Upper lobe of right lung (tissue), 1 donor: ENCODE data around the gene ALK. TPM values are rescaled to one million over a fixed set of nuclear protein-coding genes. Genes with fewer than 3 reads are reported as not detected.

Experiments used
- ATAC-seq: fragments of 200-7000 bp; cut with Tn5 transposase; one replicate; pipeline ENCODE4 v1.9.1; 2020; ENCODE audit warnings: mild to moderate bottlenecking, moderate library complexity
- DNase-seq: peaks from one replicate; pipeline ENCODE4 v3.0.0-alpha.2; 2020
- H3K27ac ChIP-seq: fragments of 200-600 bp; one replicate; pipeline ENCODE4 v1.8.0; 2022
- H3K27me3 ChIP-seq: fragments of 200-600 bp; one replicate; pipeline ENCODE4 v1.8.0; 2022; ENCODE audit warnings: mild to moderate bottlenecking
- H3K36me3 ChIP-seq: fragments of 200-600 bp; one replicate; pipeline ENCODE4 v1.8.0; 2022
- H3K4me1 ChIP-seq: fragments of 200-600 bp; one replicate; pipeline ENCODE4 v1.8.0; 2022
- H3K4me3 ChIP-seq: fragments of 200-600 bp; one replicate; pipeline ENCODE4 v1.8.0; 2022; ENCODE audit warnings: mild to moderate bottlenecking
- H3K9me3 ChIP-seq: fragments of 200-600 bp; one replicate; pipeline ENCODE4 v1.8.0; 2022
- CTCF ChIP-seq: fragments of 200-600 bp; IDR thresholded peaks from one replicate; pipeline ENCODE4 v1.8.0; 2022; ENCODE audit warnings: antibody characterized with exemption
- intact Hi-C: fragments of 100-400 bp; cut with DNase I; formaldehyde crosslinking; loops from one replicate; pipeline ENCODE4 v1.11.0; 2022
- total RNA-seq: library from RNA; stranded (reverse); fragmentation: NEBNext Ultra II Directional; extraction: Animal tissue kit (Norgen Biotek cat#: 25700); gene quantifications from one replicate; pipeline ENCODE4 v1.2.1, GENCODE V29; 2021
- donor health status: DM: no; HTN: yes; CAD: no; lungs with severe emphysema.

Gene ALK
- total RNA-seq, 1 donor from 2014 or later, result not detected

DNA sequence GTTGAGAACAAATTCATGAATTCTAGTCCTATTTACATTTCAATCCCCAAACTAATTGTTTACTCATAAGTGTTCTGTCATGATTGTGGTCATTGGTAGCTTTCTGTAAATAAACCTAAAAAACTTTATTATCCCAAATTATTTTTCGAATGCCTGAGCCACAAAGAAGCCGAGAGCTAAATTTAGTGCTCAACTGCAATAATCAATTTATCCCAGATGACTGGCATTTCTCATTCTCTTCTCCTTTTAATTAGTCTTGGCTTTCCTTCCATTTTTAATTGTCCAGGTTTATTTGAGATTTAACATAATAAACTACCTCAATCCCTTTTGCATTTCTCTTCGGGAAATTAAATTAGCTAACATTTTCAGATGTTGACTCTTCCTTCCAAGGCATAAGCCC, 308.3 kb downstream of the ALK start:
- Histone ChIP-seq H3K4me3 (no peak overlapping the region), H3K4me1 (no peaks in the 10 kb centered on the region), H3K27me3 (no peaks in the 10 kb centered on the region), H3K9me3 (no peaks in the 10 kb centered on the region), H3K27ac (no peak overlapping the region), H3K36me3 (no peaks in the 10 kb centered on the region)
- intact Hi-C loops, result no loop called here
- TF ChIP-seq CTCF, result no peak
- DNase-seq, result no peak
- ATAC-seq, result no peak

- Histone ChIP-seq H3K4me3 (no peak overlapping the region), H3K4me1 (no peaks in the 10 kb centered on the region), H3K36me3 (no peaks in the 10 kb centered on the region), H3K9me3 (no peaks in the 10 kb centered on the region), H3K27me3 (no peaks in the 10 kb centered on the region), H3K27ac (no peak overlapping the region)
- TF ChIP-seq CTCF, result no peak
- DNase-seq (no peak), ATAC-seq (no peak)
- intact Hi-C loops, result no loop called here
Measured at GRCh38 chr2:29612568-29612967, 308.8 kb downstream of the ALK start.

GRCh38 chr2:29611850-29612249, 309.5 kb downstream of the ALK start:
- no peaks in the 10 kb centered on the region for H3K36me3 ChIP-seq
- H3K27me3 ChIP-seq, result no peaks in the 10 kb centered on the region
- no peak for DNase-seq
- H3K9me3 ChIP-seq, result no peaks in the 10 kb centered on the region
- intact Hi-C loops, result no loop called here
- no peak overlapping the region for H3K4me3 ChIP-seq
- no peak for ATAC-seq
- H3K27ac ChIP-seq, result no peak overlapping the region
- no peaks in the 10 kb centered on the region for H3K4me1 ChIP-seq
- no peak for TF ChIP-seq CTCF

GRCh38 chr2:29611261-29611660, 310.1 kb downstream of the ALK start:
- no peak for TF ChIP-seq CTCF
- intact Hi-C loops, result no loop called here
- Histone ChIP-seq H3K27ac (no peak overlapping the region), H3K36me3 (no peaks in the 10 kb centered on the region), H3K4me3 (no peak overlapping the region), H3K9me3 (no peaks in the 10 kb centered on the region), H3K4me1 (no peaks in the 10 kb centered on the region), H3K27me3 (no peaks in the 10 kb centered on the region)
- no peak for ATAC-seq
- no peak for DNase-seq

DNA sequence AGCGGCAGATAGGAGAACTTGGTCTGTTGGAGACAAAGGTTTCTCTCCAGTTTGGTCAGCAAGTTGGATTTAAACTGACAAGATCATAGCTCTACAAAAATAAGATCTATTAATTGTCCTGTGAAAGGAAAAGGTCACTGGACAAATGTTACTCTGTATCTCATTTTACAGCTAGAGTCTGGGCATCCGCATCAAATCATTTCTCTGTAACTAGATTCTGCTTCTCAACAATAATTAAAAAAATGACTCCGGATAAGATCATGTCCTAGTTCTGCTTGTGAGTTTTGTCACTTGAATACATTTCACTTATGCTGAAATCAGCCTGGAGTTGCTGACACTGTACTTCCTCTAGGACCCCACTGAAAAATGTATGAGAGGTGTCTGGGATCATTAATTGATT, 310.8 kb downstream of the ALK start:
- Histone ChIP-seq H3K4me3 (no peak overlapping the region), H3K9me3 (no peaks in the 10 kb centered on the region), H3K36me3 (no peaks in the 10 kb centered on the region), H3K27ac (no peak overlapping the region), H3K4me1 (no peaks in the 10 kb centered on the region), H3K27me3 (no peaks in the 10 kb centered on the region)
- intact Hi-C loops, result no loop called here
- no peak for TF ChIP-seq CTCF
- no peak for ATAC-seq
- no peak for DNase-seq

DNA sequence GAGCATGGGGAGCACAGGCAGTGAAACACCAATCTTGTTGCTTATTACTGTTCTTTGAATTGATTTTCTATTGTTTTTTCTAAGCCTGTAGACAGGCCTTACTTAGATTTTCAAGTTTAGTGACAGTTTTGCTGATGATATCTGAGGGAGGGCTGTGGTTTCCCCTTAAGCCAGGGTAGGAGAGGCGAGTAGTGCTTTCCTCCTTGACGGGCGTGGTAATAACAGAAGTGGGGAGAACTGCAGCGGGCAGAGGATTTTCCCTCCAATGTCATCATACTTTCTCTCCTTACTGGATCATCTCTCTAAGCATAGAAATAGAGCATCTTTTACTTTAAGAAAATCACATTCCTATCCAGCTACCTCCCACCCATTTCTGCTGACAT, 314.4 kb downstream of the ALK start:
- no peak for TF ChIP-seq CTCF
- no peaks in the 10 kb centered on the region for H3K4me1 ChIP-seq
- H3K9me3 ChIP-seq, result no peaks in the 10 kb centered on the region
- H3K27me3 ChIP-seq, result no peaks in the 10 kb centered on the region
- no peak overlapping the region for H3K4me3 ChIP-seq
- intact Hi-C loops, result no loop called here
- H3K36me3 ChIP-seq, result no peaks in the 10 kb centered on the region
- no peak for DNase-seq
- no peak for ATAC-seq
- no peak overlapping the region for H3K27ac ChIP-seq
